Sigmoid colon (tissue), 4 donors: ENCODE results near the gene PAPPA.

Experiments
- POLR2A ChIP-seq, 2 donors: fragments of 450-650 bp; IDR thresholded peaks; one replicate each; pipeline ENCODE4 v1.6.1; 2016; ENCODE audit warnings: antibody characterized with exemption in 2 of 2, mild to moderate bottlenecking in 2 of 2, moderate library complexity in 2 of 2
- POLR2AphosphoS5 ChIP-seq, 4 donors: sonication (generic); formaldehyde crosslinking; IDR thresholded peaks; one replicate each; pipeline ENCODE4 v1.6.1; 2017; ENCODE audit warnings: antibody characterized with exemption in 4 of 4
- TF ChIP-seq, protein P1 (sequence below), 4 experiments: fragments of 450-650 bp in 3 of 4; fragments of 200-600 bp in 1 of 4; IDR thresholded peaks; one replicate each; pipeline ENCODE4 v1.5.1; 2016 to 2019; ENCODE audit warnings: antibody characterized with exemption in 4 of 4, mild to moderate bottlenecking in 3 of 4, moderate library complexity in 2 of 4

DNA sequence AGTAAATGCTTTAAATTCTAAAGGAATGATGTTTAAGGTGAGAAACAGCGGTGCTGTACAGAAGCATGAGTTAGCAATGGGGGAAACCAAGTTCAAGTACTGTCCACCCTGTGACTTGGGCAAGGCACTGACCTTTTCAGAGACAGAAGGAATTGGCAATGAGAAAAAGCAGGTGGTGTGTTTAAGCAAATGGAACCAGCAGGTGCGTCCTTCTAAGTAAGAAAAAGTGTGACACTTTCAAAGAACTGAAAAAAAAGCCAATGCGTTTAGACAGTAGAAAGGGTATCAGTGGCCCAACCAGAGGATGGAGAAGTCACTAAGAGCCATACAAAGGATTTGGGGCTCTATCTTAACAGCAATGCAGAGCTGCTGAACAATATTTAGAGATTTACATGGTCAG, 250.6 kb downstream of the PAPPA start:
- TF ChIP-seq POLR2A (IDR thresholded peaks at IDR 0.05) (no peak), POLR2AphosphoS5 (IDR thresholded peaks at IDR 0.05) (no peak)
- TF ChIP-seq, protein P1, sequence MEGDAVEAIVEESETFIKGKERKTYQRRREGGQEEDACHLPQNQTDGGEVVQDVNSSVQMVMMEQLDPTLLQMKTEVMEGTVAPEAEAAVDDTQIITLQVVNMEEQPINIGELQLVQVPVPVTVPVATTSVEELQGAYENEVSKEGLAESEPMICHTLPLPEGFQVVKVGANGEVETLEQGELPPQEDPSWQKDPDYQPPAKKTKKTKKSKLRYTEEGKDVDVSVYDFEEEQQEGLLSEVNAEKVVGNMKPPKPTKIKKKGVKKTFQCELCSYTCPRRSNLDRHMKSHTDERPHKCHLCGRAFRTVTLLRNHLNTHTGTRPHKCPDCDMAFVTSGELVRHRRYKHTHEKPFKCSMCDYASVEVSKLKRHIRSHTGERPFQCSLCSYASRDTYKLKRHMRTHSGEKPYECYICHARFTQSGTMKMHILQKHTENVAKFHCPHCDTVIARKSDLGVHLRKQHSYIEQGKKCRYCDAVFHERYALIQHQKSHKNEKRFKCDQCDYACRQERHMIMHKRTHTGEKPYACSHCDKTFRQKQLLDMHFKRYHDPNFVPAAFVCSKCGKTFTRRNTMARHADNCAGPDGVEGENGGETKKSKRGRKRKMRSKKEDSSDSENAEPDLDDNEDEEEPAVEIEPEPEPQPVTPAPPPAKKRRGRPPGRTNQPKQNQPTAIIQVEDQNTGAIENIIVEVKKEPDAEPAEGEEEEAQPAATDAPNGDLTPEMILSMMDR (IDR thresholded peaks at IDR 0.05) = no peak
